Measurements from ENCODE around the gene NFE2L2. TPM values are rescaled to one million over a fixed set of nuclear protein-coding genes. Genes with fewer than 3 reads are reported as not detected.

The NFE2L2 gene
- total RNA-seq, 2 donors from 2014 or later = 98.6 to 126 TPM

GRCh38 chr2:177260379-177260778 is 4.1 kb downstream of the NFE2L2 start:
- H3K4me3 ChIP-seq = no peak overlapping the region
- no peaks in the 10 kb centered on the region for H3K36me3 ChIP-seq
- no peaks in the 10 kb centered on the region for H3K9me3 ChIP-seq
- no peak overlapping the region for H3K27ac ChIP-seq
- TF ChIP-seq POLR2AphosphoS5 (IDR thresholded peaks at IDR 0.05) = no peak
- no peak for TF ChIP-seq POLR2A (IDR thresholded peaks at IDR 0.05)
- TF ChIP-seq CTCF (IDR thresholded peaks at IDR 0.05) = no peak
- H3K4me1 ChIP-seq (replicated peaks) = peaks cover 5% of the 10 kb centered on the region
- DNase-seq (ENCODE audit: low spot score) = no peak
- 69% methylated on average over 1 of the region's 1 CpG for WGBS
- no peaks in the 10 kb centered on the region for H3K27me3 ChIP-seq (replicated peaks; ENCODE audit: insufficient read depth)
- intact Hi-C loops (cut with DNase I) = loop anchor here (10.0 kb wide), 1 partner anchor 154 kb away; no protein-coding TSS in a partner anchor

GRCh38 chr2:177258059-177258458 is 6.5 kb downstream of the NFE2L2 start:
- H3K4me3 ChIP-seq = no peak overlapping the region
- no peaks in the 10 kb centered on the region for H3K36me3 ChIP-seq
- H3K4me1 ChIP-seq (replicated peaks) = peaks cover 14% of the 10 kb centered on the region
- intact Hi-C loops (cut with DNase I) = no loop called here
- H3K27me3 ChIP-seq (replicated peaks; ENCODE audit: insufficient read depth) = no peaks in the 10 kb centered on the region
- H3K9me3 ChIP-seq = no peaks in the 10 kb centered on the region
- DNase-seq (ENCODE audit: low spot score) = no peak
- TF ChIP-seq POLR2A (IDR thresholded peaks at IDR 0.05) = no peak
- TF ChIP-seq POLR2AphosphoS5 (IDR thresholded peaks at IDR 0.05) = no peak
- no peak for TF ChIP-seq CTCF (IDR thresholded peaks at IDR 0.05)
- no peak overlapping the region for H3K27ac ChIP-seq
- WGBS = 93% methylated on average over 2 of the region's 2 CpGs

- 87% methylated on average over 5 of the region's 5 CpGs for WGBS
- H3K4me1 ChIP-seq (replicated peaks) = peaks cover 14% of the 10 kb centered on the region
- H3K9me3 ChIP-seq = no peaks in the 10 kb centered on the region
- H3K36me3 ChIP-seq = no peaks in the 10 kb centered on the region
- intact Hi-C loops (cut with DNase I) = no loop called here
- TF ChIP-seq POLR2A (IDR thresholded peaks at IDR 0.05) (no peak), POLR2AphosphoS5 (IDR thresholded peaks at IDR 0.05) (no peak), CTCF (IDR thresholded peaks at IDR 0.05) (no peak)
- no peak for DNase-seq (ENCODE audit: low spot score)
- no peak overlapping the region for H3K27ac ChIP-seq
- no peak overlapping the region for H3K4me3 ChIP-seq
- no peaks in the 10 kb centered on the region for H3K27me3 ChIP-seq (replicated peaks; ENCODE audit: insufficient read depth)
These were observed 7.1 kb downstream of the NFE2L2 start for GRCh38 chr2:177257471-177257870.

GRCh38 chr2:177256695-177257094 is 7.8 kb downstream of the NFE2L2 start:
- intact Hi-C loops (cut with DNase I) = no loop called here
- DNase-seq (ENCODE audit: low spot score) = no peak
- Histone ChIP-seq H3K36me3 (no peaks in the 10 kb centered on the region), H3K27me3 (replicated peaks; ENCODE audit: insufficient read depth) (no peaks in the 10 kb centered on the region), H3K9me3 (no peaks in the 10 kb centered on the region), H3K4me1 (replicated peaks) (peaks cover 14% of the 10 kb centered on the region), H3K4me3 (no peak overlapping the region), H3K27ac (no peak overlapping the region)
- WGBS = 43% methylated on average over 3 of the region's 3 CpGs
- TF ChIP-seq POLR2AphosphoS5 (IDR thresholded peaks at IDR 0.05) = no peak

GRCh38 chr2:177256026-177256425 is 8.5 kb downstream of the NFE2L2 start:
- intact Hi-C loops (cut with DNase I) = no loop called here
- no peak overlapping the region for H3K27ac ChIP-seq
- H3K4me3 ChIP-seq = no peak overlapping the region
- H3K9me3 ChIP-seq = no peaks in the 10 kb centered on the region
- no peaks in the 10 kb centered on the region for H3K36me3 ChIP-seq
- DNase-seq (ENCODE audit: low spot score) = no peak
- H3K4me1 ChIP-seq (replicated peaks) = peaks cover 14% of the 10 kb centered on the region
- WGBS = 89% methylated on average over 2 of the region's 2 CpGs
- no peaks in the 10 kb centered on the region for H3K27me3 ChIP-seq (replicated peaks; ENCODE audit: insufficient read depth)
- TF ChIP-seq CTCF (IDR thresholded peaks at IDR 0.05) = no peak
